Measurements from ENCODE around the gene ZG16. TPM values are rescaled to one million over a fixed set of nuclear protein-coding genes. Genes with fewer than 3 reads are reported as not detected.

The ZG16 gene
- 0.33 and 1.2 TPM in 2 replicates for total RNA-seq

GRCh38 chr16:29777576-29778350, at the start of gene ZG16:
ZG16 (plus strand) TSS chr16:29778256; CDS start chr16:29779267, 1,011 bp downstream.

GRCh38 chr16:29745853-29746345, 32.2 kb upstream of the ZG16 start, which contains the start of gene C16orf54:
C16orf54 (minus strand) TSS chr16:29745990; CDS start chr16:29744951, 1,039 bp downstream.

DNA sequence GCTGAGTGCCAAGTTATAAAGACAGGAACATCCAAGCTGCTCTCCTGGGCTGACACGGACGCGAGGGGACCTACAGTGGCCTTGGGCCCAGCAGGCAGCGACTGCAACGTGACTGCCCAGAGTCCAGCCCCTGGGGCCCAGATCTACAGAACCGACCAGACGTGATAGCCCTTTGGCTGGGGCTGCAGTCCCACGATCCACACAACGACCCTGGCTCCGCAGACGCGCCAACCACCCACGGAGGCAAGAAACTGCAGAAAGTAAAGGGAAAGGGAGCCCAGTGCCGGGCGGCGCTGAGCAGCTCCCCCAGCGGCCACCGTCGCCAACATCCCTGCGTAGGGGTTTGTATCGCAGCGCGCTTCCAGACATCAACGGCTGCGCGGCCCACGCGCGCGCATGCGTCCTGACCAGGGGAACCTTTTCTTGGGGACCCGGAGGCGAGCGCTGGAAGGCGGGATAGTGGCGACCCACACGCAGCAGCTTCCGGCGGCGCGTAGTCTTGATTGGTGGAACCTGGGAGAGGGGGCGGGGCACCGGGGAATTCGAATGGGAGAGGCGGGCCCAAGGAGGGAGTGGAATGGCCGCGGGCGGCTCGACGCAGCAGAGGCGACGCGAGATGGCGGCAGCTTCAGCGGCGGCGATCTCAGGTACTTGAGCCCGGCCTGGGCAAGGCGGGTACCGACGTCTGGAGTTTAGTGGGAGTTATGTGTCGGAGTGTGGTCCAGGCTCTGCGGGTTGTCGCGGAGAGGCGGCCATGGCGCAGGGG, 12.3 kb downstream of the ZG16 start, which contains the start of gene KIF22:
TSS of gene KIF22 (plus strand) at position 569 of the 766 bp plus-strand sequence. CDS start at position 578, 9 bp downstream.

DNA sequence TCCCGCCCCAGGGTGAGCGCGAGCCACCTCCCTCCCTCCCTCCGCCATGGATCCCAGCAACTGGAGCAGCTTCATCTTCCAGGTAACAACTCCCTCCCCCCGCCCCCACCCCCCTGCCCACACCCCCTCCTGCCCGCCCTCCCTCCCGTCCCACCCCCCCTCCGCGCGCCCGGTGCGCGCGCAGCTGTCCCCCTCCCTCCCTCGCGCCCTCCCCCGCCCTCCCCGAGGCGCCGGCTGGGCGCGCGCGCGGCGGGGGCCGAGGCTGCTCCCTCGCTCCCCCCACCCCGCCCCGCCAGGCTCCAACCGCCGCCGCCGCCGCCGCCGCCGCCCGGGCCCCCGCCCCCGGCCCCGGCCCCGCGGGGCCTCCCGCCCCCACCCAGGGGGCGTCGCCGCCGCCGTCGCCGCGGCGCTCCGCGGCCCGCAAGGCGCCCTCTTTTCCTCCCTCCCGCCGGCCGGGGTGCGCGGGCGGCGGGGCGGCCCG, 28.1 kb downstream of the ZG16 start, which contains the start of gene MAZ:
TSS of gene MAZ (plus strand) at position 431 of the 481 bp plus-strand sequence. CDS start 173 bp downstream, outside the sequence.

GRCh38 chr16:29811896-29812665, 34.0 kb downstream of the ZG16 start, which contains the start of gene PRRT2:
PRRT2 (plus strand) TSS chr16:29812193; CDS start chr16:29813055, 862 bp downstream.

GRCh38 chr16:29815793-29816693, 38.0 kb downstream of the ZG16 start, which contains the start of gene PAGR1:
PAGR1 (plus strand) TSS chr16:29816152; CDS start chr16:29816526, 374 bp downstream.

DNA sequence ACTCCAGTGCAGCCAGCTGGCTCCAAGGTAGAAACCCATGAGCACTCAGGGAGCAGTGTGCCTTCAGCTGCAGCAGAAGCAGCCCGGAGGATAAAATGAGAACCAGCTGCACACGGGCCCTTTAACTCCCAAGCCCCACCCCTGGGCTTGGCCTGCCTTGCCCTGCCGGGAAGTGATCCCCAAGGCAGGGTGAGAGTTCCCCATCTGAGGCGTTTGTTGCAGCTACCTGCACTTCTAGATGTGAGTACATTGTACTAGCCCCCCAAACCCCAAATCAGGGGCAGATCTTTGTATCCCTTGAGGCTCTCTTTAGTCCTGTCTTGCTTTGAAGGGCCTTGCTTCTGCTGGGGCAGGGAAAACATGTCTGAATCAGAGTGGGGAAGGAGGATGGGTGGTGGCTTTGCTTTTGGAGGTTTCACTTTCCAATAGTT, 42.2 kb downstream of the ZG16 start, which contains the start of gene MVP:
TSS of gene MVP (plus strand) at position 192 of the 431 bp plus-strand sequence. CDS start 10,088 bp downstream, outside the sequence.

Small RNAs within 50 kb of the gene (small RNA-seq; reads per million reads assigned to genes)
- gene AC009133.6 (not detected), gene AC120114.4 (not detected)

Other genes starting within 250 kb of the ZG16 start
- gene SPN, start 115.0 kb upstream of the ZG16 start, total RNA-seq, result not detected in 2 replicates
- 58.1 and 63.6 TPM in 2 replicates for gene QPRT, start 99.1 kb upstream of the ZG16 start, total RNA-seq
- not detected in 2 replicates for gene C16orf54, start 32.3 kb upstream of the ZG16 start, total RNA-seq
- gene KIF22, start 12.5 kb downstream of the ZG16 start, total RNA-seq, result 40.1 and 81.7 TPM in 2 replicates
- 411 and 461 TPM in 2 replicates for gene MAZ, start 28.3 kb downstream of the ZG16 start, total RNA-seq
- 1.2 and 13.3 TPM in 2 replicates for gene PRRT2, start 33.9 kb downstream of the ZG16 start, total RNA-seq
- gene PAGR1, start 37.9 kb downstream of the ZG16 start, total RNA-seq, result 42.0 and 44.8 TPM in 2 replicates
- 38.1 and 71.7 TPM in 2 replicates for gene MVP, start 42.2 kb downstream of the ZG16 start, total RNA-seq
- 66.7 and 80.3 TPM in 2 replicates for gene CDIPT, start 85.0 kb downstream of the ZG16 start, total RNA-seq
- gene SEZ6L2, start 121.3 kb downstream of the ZG16 start, total RNA-seq, result 1.2 and 2.7 TPM in 2 replicates
- gene ASPHD1, start 122.2 kb downstream of the ZG16 start, total RNA-seq, result 0.79 TPM in 1 of 2 replicates, not detected in the other
- gene KCTD13, start 148.0 kb downstream of the ZG16 start, total RNA-seq, result 13.0 and 15.7 TPM in 2 replicates
- 65.6 and 66.7 TPM in 2 replicates for gene TMEM219, start 183.8 kb downstream of the ZG16 start, total RNA-seq
- 65.2 and 74.3 TPM in 2 replicates for gene TAOK2, start 195.6 kb downstream of the ZG16 start, total RNA-seq
- 9.8 and 10.5 TPM in 2 replicates for gene HIRIP3, start 217.4 kb downstream of the ZG16 start, total RNA-seq
- 34.9 and 52.2 TPM in 2 replicates for gene INO80E, start 218.0 kb downstream of the ZG16 start, total RNA-seq
- not detected in 2 replicates for gene DOC2A, start 232.8 kb downstream of the ZG16 start, total RNA-seq
- not detected in 2 replicates for gene C16orf92, start 244.9 kb downstream of the ZG16 start, total RNA-seq

Data from placental epithelial cell (primary cell).